Measurements from ENCODE around the gene MSRB1.
A peak's percentile ranks its signal among the peaks of the same experiment; 100 is the strongest.
"Not testable (repeated sequence)": the region's sequence is repeated elsewhere in the genome, so short reads cannot be mapped to it uniquely, and the experiment has no call there.

MSRB1 gene

GRCh38 chr16:1960665-1961630 is 17.9 kb upstream of the MSRB1 start:
- DNase-seq (ENCODE audit: low spot score) = no peak

DNA sequence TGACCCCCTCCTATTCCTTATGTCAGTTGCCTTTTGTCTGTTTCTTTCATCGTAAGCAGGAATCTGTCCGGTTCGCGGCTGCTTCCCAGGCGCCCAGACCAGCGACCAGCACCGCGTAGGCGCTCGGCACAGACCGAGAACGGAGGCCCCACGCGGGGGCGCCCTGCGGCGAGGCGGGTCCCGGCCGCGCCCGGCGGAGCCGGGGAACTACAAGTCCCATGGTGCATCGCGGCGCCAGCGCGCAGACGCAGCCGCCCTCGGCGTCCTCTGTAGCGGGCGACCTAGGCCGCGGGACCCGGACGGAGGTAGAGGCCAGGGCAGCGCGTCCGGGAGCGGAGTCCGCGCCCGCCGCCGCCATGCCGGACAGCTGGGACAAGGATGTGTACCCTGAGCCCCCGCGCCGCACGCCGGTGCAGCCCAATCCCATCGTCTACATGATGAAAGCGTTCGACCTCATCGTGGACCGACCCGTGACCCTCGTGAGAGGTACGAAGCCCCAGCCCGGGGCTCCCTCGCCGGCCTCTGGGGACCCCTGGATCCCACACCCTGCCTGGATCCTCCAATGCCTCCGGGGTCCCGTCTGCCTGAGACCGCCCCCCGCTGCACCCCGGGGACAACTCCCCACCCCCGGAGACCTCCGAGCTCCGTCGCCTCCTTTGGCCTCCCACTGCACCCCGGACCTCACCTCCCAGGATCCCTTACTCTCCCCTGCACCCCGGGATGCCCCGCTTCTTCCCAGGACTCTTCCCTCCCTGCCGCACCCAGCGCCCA is 16.5 kb upstream of the MSRB1 start, which contains the start of gene NDUFB10:
Gene NDUFB10 (plus strand): TSS at position 270 of the 771 bp plus-strand sequence. CDS start 87 bp downstream, at position 357.
- DNase-seq (ENCODE audit: low spot score) = peak; percentile 81

- no peak for DNase-seq (ENCODE audit: low spot score)
Observed at GRCh38 chr16:1958715-1959268, 15.8 kb upstream of the MSRB1 start.

- DNase-seq (ENCODE audit: low spot score) = not testable (repeated sequence)
Observed at GRCh38 chr16:1958143-1958491, 15.1 kb upstream of the MSRB1 start.

- DNase-seq (ENCODE audit: low spot score) = not testable (repeated sequence)
Observed at GRCh38 chr16:1957434-1958142, 14.6 kb upstream of the MSRB1 start.

DNA sequence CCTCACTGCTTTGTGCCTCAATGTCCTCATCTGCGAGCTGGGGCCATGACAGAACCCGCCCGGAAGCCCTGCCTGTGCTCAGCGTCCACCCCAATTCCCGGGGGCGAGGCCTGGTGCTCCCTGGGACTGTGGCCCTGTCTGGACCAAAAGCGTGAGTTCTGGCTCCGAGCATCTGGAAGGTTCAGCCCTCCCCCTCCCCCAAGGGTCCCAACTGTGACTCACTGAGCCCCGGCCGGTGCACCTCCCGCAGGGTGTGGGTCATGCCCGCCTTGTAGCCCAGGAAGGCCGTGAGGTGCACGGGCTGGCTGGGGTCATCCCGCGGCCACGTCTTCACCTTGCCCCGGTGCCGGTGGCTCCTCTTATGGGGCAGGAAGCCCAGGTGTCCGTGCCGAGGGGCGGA is 10.7 kb upstream of the MSRB1 start:
- no peak for DNase-seq (ENCODE audit: low spot score)

- no peak for DNase-seq (ENCODE audit: low spot score)
Observed at GRCh38 chr16:1950559-1950958, 7.6 kb upstream of the MSRB1 start.

GRCh38 chr16:1950047-1950446 is 7.0 kb upstream of the MSRB1 start:
- DNase-seq (ENCODE audit: low spot score) = no peak

DNA sequence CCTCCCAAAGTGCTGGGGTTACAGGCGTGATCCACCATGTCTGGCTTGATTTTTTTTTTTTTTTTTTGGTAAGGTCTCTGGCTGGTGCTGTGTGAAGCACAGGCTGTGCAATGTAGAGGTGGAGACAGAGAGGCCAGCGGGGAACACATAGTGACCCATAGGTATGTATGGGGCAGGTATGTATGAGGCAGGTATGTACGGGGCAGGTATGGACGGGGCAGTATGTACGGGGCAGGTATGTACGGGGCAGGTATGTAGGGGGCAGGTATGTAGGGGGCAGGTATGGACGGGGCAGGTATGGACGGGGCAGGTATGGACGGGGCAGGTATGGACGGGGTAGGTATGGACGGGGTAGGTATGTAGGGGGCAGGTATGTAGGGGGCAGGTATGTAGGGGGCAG is 6.5 kb upstream of the MSRB1 start:
- DNase-seq (ENCODE audit: low spot score) = no peak

DNA sequence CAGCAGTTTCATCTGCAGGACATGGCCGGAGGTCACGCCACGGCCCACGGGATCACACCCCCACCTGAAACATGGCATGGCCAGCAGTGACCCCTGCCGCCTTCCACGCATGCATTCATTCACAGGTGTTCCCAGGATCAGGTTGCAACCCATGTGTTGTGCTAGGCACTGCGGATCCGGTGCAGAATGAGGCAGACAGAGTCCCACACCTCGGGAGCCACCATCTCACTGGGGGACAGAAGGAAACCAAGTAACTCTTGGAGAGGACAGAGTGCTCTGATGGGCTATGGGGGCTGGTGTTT is 4.3 kb upstream of the MSRB1 start:
- no peak for DNase-seq (ENCODE audit: low spot score)

GRCh38 chr16:1946495-1947368 is 3.7 kb upstream of the MSRB1 start:
- no peak for DNase-seq (ENCODE audit: low spot score)

DNA sequence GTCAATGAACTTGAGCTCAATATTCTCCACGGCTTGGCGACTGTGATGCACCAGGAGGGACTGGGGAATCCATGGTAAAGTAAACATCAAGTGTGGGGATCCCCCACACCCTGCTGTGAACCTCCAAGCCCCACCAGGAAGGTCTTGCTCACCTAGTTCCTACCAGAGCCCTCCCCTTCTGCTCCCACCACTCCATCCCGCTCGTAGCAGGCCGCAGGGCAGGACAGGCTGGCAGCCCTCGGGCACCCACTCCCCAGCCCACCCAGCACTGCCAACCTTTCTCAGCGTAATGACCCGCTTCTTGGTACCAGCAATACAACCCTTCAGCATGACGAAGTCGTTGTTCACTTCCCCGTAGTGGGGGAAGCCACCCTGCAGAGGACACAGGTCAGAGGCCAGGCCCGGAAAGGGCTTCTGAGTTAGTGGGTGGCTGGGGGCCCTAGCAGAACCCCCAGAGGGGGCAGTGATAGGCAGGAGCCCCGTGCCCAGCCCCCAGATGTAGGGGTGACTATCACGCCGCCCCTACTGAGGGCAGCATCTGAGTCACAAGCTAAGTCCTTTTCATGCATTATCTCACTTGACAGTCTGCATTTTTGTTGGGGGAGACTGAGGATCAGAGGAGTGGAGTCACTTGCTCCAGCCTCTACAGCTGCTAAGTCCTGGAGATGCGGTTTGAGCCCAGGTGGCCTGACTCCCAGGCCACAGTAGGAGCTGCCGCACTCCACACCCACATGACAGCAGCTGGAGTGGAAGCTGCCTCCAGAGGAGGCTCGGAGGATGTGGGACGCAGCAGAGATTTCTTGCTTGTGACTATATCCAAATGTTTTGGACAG is 2.8 kb upstream of the MSRB1 start:
- no peak for DNase-seq (ENCODE audit: low spot score)

GRCh38 chr16:1944612-1945199 is 1.7 kb upstream of the MSRB1 start:
- DNase-seq (ENCODE audit: low spot score) = no peak

DNA sequence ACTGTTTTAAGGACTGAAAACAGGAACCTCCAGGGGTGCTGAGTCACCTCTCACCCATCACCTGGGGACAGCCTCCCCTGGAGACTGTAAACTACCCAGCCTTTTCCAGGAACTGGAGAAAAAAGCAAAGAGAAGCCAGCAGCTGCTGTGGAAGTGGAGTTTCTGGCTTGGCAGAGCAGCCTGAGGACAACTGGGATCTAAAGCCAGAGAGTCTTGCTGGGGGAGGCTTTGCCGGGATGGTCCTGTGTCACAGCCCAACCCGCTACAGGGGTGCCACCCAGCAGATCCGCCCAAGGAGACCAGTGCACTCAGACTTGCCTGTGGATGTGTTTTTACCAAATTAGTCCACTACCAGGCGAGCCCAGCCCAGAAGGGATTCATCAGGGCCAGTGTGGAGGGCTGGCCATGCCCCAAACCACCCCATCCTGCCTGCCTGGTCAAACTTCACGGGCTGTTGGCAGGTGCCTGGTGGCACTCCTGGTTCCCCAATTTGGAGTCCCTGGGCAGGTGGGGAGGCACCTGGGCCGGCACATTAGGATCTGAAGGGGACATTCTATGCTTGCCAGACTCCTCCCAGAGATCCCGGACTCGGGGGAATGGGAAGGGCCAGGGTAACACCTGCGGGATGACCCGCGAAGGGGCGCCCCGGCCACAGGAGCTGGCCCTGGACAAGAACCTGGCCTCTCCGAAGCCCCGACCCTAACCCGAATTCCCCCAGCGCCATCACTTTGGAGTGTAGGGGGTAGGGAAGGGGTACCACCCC is 771 bp downstream of the MSRB1 start:
- no peak for DNase-seq (ENCODE audit: low spot score)

DNA sequence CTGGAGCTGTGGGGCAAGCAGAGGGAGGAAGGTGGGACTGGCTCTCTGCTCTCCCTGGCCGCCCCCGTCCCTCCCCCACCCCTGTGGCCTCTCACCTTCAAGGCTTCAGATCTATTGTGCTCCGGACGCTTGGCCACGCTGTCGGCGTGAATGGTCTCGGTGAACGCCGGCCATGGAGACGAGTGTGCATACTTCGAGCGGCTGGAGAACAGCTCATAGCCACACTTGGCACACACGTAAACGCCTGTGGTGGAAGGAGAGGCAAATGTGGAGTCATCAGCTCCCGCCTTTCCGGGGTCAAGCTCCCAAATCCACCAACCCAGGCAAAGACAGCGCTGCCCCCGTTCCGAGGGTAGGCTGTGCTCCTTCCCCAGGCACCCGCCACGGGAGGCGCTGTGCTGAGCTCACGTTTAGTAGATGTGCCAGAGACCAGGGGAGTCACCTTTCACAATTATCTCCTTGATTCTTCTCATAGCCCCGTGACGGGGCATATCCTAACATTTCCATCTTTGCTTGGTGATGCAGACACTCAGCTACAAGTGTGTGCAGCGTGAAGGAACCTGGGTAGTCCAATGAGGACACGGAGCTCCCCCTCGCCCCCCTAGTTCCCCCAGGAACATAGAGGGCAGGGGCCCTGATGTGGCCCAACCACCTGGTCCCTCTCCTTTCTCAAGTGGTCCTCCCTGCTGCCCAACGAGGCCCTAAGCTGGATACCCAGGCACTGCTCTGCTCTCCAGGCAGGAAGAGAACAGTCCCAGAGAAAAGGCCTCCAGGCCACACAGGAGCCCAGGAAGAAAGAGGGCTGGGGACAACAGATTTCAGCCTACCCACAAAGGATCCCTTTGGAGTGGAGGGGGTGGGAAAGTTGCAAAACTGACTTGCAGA is 1.6 kb downstream of the MSRB1 start:
- no peak for DNase-seq (ENCODE audit: low spot score)

GRCh38 chr16:1940273-1941161 is 2.5 kb downstream of the MSRB1 start:
- DNase-seq (ENCODE audit: low spot score) = no peak

DNA sequence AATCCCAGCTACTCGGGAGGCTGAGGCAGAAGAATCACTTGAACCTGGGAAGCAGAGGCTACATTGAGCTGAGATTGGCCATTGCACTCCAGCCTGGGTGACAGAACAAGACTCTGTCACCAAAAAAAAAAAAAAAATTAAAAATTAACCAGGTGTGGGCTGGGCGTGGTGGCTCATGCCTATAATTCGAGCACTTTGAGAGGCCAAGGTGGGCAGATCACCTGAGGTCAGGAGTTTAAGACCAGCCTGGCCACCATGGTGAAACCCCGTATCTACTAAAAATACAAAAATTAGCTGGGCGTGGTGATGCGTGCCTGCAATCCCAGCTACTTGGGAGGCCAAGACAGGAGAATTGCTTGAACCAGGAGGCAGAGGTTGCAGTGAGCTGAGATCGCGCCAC is 3.2 kb downstream of the MSRB1 start:
- DNase-seq (ENCODE audit: low spot score) = not testable (repeated sequence)
